ENCODE results near the gene SVEP1.
"Not testable (repeated sequence)": the region's sequence is repeated elsewhere in the genome, so short reads cannot be mapped to it uniquely, and the experiment has no call there.

Gene SVEP1

DNA sequence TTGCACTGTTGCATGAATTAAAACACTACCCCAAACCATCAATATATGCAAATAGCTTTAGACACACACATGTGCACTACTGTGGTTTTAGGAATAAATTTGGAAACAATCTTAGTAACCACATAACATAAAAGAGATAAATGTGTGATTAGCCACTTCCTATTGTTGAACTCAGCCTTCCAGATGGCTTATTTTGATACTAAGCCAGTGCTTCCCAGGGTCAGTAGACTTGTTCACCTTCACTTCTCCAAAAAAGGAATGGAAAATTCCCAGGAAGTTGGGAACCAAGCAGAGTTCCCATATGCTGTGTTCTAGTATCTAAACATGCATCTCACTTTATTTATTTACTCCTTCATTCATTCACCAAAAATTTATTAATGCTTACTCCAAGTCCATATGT, 47.8 kb downstream of the SVEP1 start:
- Histone ChIP-seq H3K27ac (no peak overlapping the region), H3K27me3 (replicated peaks) (no peaks in the 10 kb centered on the region), H3K4me3 (ENCODE audit: low read depth, low read length) (no peak overlapping the region), H3K36me3 (replicated peaks) (no peaks in the 10 kb centered on the region)
- DNase-seq: no peak
- TF ChIP-seq, protein P1, sequence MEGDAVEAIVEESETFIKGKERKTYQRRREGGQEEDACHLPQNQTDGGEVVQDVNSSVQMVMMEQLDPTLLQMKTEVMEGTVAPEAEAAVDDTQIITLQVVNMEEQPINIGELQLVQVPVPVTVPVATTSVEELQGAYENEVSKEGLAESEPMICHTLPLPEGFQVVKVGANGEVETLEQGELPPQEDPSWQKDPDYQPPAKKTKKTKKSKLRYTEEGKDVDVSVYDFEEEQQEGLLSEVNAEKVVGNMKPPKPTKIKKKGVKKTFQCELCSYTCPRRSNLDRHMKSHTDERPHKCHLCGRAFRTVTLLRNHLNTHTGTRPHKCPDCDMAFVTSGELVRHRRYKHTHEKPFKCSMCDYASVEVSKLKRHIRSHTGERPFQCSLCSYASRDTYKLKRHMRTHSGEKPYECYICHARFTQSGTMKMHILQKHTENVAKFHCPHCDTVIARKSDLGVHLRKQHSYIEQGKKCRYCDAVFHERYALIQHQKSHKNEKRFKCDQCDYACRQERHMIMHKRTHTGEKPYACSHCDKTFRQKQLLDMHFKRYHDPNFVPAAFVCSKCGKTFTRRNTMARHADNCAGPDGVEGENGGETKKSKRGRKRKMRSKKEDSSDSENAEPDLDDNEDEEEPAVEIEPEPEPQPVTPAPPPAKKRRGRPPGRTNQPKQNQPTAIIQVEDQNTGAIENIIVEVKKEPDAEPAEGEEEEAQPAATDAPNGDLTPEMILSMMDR (IDR thresholded peaks at IDR 0.05; ENCODE audit: low read depth, low read length, missing control alignments): no peak
- in situ Hi-C loops (cut with HindIII; ENCODE audit: low pct_ligation_motif_present, low sequenced_read_pairs): no loop called here

DNA sequence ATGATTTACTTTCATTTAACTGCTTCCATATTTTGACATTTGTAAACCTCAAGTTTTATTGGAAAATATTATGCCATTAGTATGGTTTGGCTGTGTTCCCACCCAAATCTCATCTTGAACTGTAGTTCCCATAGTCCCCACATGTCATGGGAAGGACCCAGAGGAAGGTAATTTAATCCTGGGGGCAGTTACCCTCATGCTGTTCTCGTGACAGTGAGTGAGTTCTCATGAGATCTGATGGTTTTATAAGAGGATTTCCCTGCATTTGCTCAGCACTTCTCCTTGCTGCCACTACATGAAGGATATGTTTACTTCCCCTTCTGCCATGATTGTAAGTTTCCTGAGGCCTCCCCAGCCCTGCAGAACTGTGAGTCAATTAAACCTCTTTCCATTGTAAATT, 48.3 kb downstream of the SVEP1 start:
- H3K4me3 ChIP-seq (ENCODE audit: low read depth, low read length); DNase-seq; H3K27ac ChIP-seq; in situ Hi-C loops (cut with HindIII; ENCODE audit: low pct_ligation_motif_present, low sequenced_read_pairs); H3K36me3 ChIP-seq (replicated peaks); H3K27me3 ChIP-seq (replicated peaks): not testable (repeated sequence)
- TF ChIP-seq, protein P1 (IDR thresholded peaks at IDR 0.05; ENCODE audit: low read depth, low read length, missing control alignments): peak; percentile 5

DNA sequence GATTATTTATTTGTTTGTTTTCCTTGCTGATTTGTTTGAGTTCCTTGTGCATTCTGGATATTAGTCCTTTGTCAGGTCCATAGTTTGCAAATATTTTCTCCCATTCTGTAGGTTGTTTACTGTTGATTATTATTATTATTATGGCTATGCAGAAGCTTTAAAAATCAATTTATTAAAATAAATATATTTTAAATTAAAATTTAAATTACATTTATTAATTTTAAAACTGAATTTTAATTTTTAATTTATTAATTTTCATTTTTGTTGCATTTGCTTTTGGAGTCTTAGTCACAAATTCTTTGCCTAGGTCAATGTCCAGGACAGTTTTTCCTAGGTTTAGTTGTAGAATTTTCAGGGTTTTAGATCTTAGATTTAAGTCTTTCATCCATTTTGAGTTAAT, 50.9 kb downstream of the SVEP1 start:
- Histone ChIP-seq H3K36me3 (replicated peaks) (no peaks in the 10 kb centered on the region), H3K27me3 (replicated peaks) (no peaks in the 10 kb centered on the region), H3K27ac (no peak overlapping the region), H3K4me3 (ENCODE audit: low read depth, low read length) (no peak overlapping the region)
- TF ChIP-seq, protein P1 (IDR thresholded peaks at IDR 0.05; ENCODE audit: low read depth, low read length, missing control alignments): no peak
- in situ Hi-C loops (cut with HindIII; ENCODE audit: low pct_ligation_motif_present, low sequenced_read_pairs): no loop called here
- DNase-seq: no peak

GRCh38 chr9:110526426-110526825, 53.1 kb downstream of the SVEP1 start:
- Histone ChIP-seq H3K36me3 (replicated peaks) (no peaks in the 10 kb centered on the region), H3K4me3 (ENCODE audit: low read depth, low read length) (no peak overlapping the region), H3K27me3 (replicated peaks) (no peaks in the 10 kb centered on the region), H3K27ac (no peak overlapping the region)
- TF ChIP-seq, protein P1 (IDR thresholded peaks at IDR 0.05; ENCODE audit: low read depth, low read length, missing control alignments): no peak
- DNase-seq: no peak
- in situ Hi-C loops (cut with HindIII; ENCODE audit: low pct_ligation_motif_present, low sequenced_read_pairs): no loop called here

- Histone ChIP-seq H3K36me3 (replicated peaks) (no peaks in the 10 kb centered on the region), H3K27me3 (replicated peaks) (no peaks in the 10 kb centered on the region), H3K4me3 (ENCODE audit: low read depth, low read length) (no peak overlapping the region), H3K27ac (no peak overlapping the region)
- DNase-seq: no peak
- in situ Hi-C loops (cut with HindIII; ENCODE audit: low pct_ligation_motif_present, low sequenced_read_pairs): no loop called here
- TF ChIP-seq, protein P1 (IDR thresholded peaks at IDR 0.05; ENCODE audit: low read depth, low read length, missing control alignments): no peak
Measured at GRCh38 chr9:110521206-110521605, 58.3 kb downstream of the SVEP1 start.

GRCh38 chr9:110520120-110520701, 59.3 kb downstream of the SVEP1 start:
- Histone ChIP-seq H3K4me3 (ENCODE audit: low read depth, low read length) (no peak overlapping the region), H3K27ac (no peak overlapping the region), H3K36me3 (replicated peaks) (no peaks in the 10 kb centered on the region), H3K27me3 (replicated peaks) (no peaks in the 10 kb centered on the region)
- no peak for DNase-seq
- TF ChIP-seq, protein P1 (IDR thresholded peaks at IDR 0.05; ENCODE audit: low read depth, low read length, missing control alignments): no peak
- in situ Hi-C loops (cut with HindIII; ENCODE audit: low pct_ligation_motif_present, low sequenced_read_pairs): no loop called here

Measured in brain microvascular endothelial cell (primary cell).